Astrocyte of the cerebellum (primary cell): ENCODE data around the gene CYTH2.

Experiments used
- DNase-seq: peaks from one replicate; pipeline ENCODE4 v3.0.0-alpha.2; 2011; ENCODE audit warnings: low read depth
- H3K4me3 ChIP-seq: 2 replicates; pipeline ENCODE4 v1.5.1; 2011; ENCODE audit warnings: mild to moderate bottlenecking, low read depth, low read length, moderate library complexity
- in situ Hi-C: cut with HindIII; loops from 2 replicates; pipeline ENCODE4 v1.10.0; 2017; ENCODE audit warnings: low sequenced_read_pairs
- TF ChIP-seq, protein P1 (sequence below): IDR thresholded peaks from 2 replicates; pipeline ENCODE4 v1.5.1; 2012; ENCODE audit warnings: low read length, low read depth, moderate library complexity, mild to moderate bottlenecking; ENCODE audit errors: missing control alignments

CYTH2 gene

DNA sequence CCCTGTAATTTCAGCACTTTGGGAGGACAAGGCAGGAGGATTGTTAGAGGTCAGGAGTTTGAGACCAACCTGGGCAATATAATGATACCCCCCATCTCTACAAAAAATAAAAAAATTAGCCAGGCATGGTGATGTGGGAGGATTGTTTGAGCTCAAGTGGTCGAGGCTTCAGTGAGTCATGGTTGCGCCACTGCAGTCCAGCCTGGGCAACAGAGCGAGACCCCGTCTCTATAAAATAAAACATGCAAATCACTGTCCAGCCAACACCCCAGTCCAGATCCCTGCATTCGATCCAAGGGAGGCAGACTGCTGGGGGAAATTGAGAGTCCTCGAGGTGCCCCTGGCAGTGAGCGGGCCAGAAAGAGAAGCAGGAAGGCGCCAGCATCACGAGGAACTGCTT is 7.0 kb downstream of the CYTH2 start:
- H3K4me3 ChIP-seq, result no peak overlapping the region
- DNase-seq, result no peak
- TF ChIP-seq, protein P1, sequence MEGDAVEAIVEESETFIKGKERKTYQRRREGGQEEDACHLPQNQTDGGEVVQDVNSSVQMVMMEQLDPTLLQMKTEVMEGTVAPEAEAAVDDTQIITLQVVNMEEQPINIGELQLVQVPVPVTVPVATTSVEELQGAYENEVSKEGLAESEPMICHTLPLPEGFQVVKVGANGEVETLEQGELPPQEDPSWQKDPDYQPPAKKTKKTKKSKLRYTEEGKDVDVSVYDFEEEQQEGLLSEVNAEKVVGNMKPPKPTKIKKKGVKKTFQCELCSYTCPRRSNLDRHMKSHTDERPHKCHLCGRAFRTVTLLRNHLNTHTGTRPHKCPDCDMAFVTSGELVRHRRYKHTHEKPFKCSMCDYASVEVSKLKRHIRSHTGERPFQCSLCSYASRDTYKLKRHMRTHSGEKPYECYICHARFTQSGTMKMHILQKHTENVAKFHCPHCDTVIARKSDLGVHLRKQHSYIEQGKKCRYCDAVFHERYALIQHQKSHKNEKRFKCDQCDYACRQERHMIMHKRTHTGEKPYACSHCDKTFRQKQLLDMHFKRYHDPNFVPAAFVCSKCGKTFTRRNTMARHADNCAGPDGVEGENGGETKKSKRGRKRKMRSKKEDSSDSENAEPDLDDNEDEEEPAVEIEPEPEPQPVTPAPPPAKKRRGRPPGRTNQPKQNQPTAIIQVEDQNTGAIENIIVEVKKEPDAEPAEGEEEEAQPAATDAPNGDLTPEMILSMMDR, result no peak
- in situ Hi-C loops, result no loop called here

DNA sequence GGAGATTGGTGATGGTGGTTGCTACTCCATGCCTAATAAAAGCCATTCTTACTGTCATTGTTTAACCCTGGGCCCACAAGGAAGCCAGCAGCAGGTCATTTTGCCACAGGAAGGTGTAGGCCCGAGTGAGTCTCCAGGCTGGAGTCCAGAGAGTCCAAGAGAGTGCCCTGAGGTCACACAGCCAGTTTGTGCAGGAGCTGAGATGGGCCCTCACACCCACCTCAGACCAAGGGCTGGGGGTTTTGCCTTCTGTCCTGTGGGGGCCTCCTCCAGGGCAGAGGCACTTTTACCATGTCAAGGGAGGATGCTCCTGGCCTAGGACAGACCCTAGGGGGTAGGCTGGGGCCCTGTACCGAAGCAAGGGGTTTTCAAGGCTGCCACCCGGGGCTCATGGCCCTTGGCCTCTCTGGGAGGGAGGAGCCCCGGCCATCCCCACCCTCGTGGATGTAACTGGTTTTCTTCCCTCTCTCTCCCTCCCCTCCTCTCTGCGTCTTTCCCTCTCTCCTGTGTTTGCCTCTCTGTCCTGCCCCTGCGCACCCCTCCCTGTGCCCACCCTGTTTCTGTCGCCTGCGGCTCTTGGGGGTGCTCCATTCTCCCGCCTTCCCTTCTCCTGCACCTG is 8.0 kb downstream of the CYTH2 start:
- in situ Hi-C loops, result no loop called here

DNA sequence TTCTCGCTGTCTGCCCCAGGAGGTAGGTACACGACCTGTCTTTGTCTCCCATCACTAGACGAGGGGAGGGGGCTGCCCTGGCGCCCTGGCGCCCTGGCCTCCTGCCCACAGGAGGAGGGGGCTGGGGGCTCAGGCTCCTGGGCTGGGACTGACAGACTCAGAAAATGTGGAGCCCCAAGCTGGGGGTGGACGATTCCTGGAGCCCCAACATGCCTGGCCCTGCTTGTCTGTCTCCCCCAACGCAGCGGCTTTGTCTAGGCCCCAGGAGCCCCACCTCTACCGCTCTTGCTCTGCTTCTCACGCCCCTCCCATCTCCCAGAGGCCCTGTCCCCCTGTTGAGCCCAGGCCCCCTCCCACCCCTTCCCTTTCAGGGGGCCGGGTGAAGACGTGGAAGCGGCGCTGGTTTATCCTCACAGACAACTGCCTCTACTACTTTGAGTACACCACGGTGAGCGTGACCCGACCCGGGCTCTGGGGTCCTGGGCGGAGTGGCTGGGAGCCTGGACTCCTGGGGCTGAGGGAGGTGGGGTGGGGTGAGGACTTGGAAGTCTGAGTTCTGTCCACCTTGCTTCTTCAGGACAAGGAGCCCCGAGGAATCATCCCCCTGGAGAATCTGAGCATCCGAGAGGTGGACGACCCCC is 8.6 kb downstream of the CYTH2 start:
- no peak overlapping the region for H3K4me3 ChIP-seq
- TF ChIP-seq, protein P1, result no peak
- in situ Hi-C loops, result no loop called here
- no peak for DNase-seq

More for the DNA sequence above, 8.0 kb downstream of the CYTH2 start:
- TF ChIP-seq, protein P1, result no peak
- no peak for DNase-seq
- no peak overlapping the region for H3K4me3 ChIP-seq

DNA sequence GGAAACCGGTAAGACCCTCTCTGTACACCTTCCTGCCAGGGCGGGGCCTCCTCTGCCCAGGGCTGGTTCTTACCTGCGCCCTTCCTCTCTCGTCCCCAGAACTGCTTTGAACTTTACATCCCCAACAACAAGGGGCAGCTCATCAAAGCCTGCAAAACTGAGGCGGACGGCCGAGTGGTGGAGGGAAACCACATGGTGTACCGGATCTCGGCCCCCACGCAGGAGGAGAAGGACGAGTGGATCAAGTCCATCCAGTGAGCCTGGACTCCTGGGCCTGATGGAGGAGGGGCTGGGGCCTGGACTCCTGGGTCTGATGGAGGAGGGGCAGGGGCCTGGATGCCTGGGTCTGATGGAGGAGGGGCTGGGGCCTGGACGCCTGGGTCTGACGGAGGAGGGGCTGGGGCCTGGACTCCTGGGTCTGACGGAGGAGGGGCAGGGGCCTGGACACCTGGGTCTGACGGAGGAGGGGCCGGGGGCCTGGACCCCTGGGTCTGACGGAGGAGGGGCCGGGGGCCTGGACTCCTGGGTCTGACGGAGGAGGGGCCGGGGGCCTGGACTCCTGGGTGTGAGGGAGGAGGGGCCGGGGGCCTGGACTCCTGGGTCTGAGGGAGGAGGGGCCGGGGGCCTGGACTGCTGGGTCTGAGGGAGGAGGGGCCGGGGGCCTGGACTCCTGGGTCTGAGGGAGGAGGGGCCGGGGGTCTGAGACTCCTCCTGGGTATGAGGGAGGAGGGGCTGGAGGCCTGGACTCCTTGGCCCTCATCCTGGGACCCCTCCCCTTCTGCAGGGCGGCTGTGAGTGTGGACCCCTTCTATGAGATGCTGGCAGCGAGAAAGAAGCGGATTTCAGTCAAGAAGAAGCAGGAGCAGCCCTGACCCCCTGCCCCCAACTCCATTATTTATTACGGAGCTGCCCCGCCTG is 9.4 kb downstream of the CYTH2 start:
- in situ Hi-C loops, result no loop called here

DNA sequence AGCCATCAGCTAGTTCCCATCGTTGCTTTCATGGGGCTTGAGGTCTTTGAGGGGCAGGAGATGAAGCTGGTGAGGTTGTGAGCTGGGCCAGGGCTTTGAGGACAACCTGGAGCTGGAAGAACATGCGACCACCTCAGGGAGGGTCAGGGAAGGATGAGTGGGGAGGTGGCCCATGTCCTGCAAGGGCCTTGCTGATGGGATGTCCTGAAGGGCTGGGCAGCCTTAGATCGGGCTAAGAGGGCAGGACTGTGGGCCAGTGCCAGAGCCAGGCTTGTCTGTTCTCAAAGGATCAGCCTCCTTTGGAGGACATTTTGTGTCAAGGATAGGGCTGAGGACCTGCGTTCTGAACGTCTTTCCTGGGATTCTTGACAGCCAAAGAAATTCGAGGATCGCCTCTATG is 10.5 kb downstream of the CYTH2 start:
- DNase-seq, result no peak
- in situ Hi-C loops, result no loop called here
- no peak overlapping the region for H3K4me3 ChIP-seq
- TF ChIP-seq, protein P1, result no peak

More for the DNA sequence above, 9.4 kb downstream of the CYTH2 start:
- H3K4me3 ChIP-seq, result no peak overlapping the region
- DNase-seq, result no peak
- TF ChIP-seq, protein P1, result no peak

DNA sequence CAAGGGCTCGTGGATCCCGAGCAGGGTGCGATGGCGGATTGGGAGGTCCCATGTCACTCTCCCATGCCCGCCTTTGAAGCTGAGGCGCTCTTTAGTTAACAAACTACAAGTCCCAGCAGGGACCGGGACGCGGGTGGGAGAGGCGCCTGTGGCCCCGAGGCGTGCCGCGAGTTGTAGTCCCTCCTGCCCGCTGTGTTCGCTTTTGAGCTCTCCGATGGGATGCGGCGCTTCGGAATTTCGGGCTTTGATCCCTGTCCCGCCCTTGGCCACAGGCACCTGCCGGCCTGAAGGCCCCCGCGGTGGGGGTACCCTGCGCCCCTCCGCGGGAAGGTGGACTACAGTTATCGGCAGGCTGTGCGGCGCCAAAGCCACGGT is 11.0 kb downstream of the CYTH2 start:
- TF ChIP-seq, protein P1, result no peak
- peak overlapping the region; percentile 41 for H3K4me3 ChIP-seq
- in situ Hi-C loops, result no loop called here
- DNase-seq, result no peak
